Epithelial cell of proximal tubule (primary cell): Measurements from ENCODE around the gene UROC1. TPM values are rescaled to one million over a fixed set of nuclear protein-coding genes. Genes with fewer than 3 reads are reported as not detected.

Source experiments
- DNase-seq: peaks from one replicate; pipeline ENCODE4 v3.0.0-alpha.2; 2011; ENCODE audit warnings: low read depth
- H3K4me3 ChIP-seq: 2 replicates; pipeline ENCODE4 v1.5.1; 2011; ENCODE audit warnings: low read depth, mild to moderate bottlenecking, low read length
- CTCF ChIP-seq: conservative IDR thresholded peaks from 2 replicates; pipeline ENCODE4 v1.5.1; 2012; ENCODE audit warnings: low read depth, mild to moderate bottlenecking, low read length
- total RNA-seq: library from RNA; depleted of rRNA; stranded (reverse); fragments of >200 nt; gene quantifications from 2 replicates; pipeline ENCODE4 v1.2.3, GENCODE V29; 2015

The UROC1 gene
- total RNA-seq, 1 donor from 2014 or later: not detected

- H3K4me3 ChIP-seq: no peak overlapping the region
- TF ChIP-seq CTCF: no peak
- no peak for DNase-seq
Observed at GRCh38 chr3:126447456-126448106, 70.0 kb downstream of the UROC1 start.

DNA sequence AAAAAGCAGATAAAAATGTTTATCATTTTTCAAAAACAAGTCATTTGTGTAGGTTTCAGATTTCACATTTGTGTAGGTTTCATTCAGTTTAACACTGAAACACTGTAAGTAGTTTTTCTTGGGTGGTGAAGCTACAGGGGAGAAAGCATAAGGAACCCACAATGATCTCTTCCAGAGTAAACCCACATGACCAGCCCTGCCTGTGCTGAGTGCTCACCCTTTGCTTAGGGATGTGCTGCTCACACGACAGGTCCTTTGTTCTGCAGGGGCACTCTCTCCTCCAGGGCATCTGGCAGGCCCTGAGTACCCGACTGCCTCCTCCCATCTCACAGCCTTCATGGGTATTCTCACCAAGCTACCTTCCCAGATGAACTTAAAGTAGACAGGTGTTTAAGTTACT, 70.8 kb downstream of the UROC1 start:
- TF ChIP-seq CTCF: no peak
- no peak overlapping the region for H3K4me3 ChIP-seq
- no peak for DNase-seq

DNA sequence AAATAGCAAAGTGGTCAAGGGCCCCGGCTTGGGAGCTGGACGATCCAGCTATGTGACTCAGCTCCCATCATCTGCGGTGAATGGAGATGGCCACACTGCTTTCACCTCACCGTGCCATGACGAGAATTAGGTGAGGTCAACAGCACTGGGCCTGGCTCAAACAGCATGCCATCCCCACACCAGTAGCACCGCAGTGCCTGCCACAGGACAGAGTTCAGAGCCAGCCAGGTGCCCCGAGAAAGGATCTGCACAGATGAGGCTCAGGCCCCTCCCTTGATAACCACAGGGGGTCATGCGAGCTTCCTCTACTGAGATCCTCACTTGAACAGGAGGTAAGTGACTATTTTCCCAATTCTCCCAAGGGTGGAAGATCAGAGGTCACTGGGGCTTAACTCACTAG, 71.3 kb downstream of the UROC1 start:
- no peak for TF ChIP-seq CTCF
- DNase-seq: no peak
- no peak overlapping the region for H3K4me3 ChIP-seq

DNA sequence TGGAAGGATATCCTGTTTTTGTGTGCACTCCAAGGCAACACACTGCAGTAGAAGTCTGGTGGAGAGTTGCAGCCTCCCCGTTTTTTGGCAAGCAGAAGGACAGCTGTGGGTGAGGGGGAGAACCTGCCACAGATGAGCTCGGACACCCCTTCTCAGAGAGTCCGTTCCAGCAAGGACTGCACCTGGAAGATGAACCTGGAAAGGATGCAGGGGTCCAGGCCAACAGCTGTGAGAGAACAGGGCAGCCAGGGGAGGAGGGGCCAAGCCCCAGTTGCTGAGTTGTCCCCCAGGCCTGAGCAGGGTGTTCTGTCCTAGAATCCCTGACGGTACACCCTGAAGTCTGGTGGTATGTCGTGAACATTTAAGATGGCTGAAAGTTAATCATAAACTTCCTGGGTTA, 72.1 kb downstream of the UROC1 start:
- DNase-seq: no peak
- H3K4me3 ChIP-seq: no peak overlapping the region
- no peak for TF ChIP-seq CTCF

GRCh38 chr3:126442856-126443242, 74.7 kb downstream of the UROC1 start:
- no peak overlapping the region for H3K4me3 ChIP-seq
- DNase-seq: no peak
- no peak for TF ChIP-seq CTCF

GRCh38 chr3:126442094-126442855, 75.3 kb downstream of the UROC1 start:
- TF ChIP-seq CTCF: no peak
- no peak overlapping the region for H3K4me3 ChIP-seq
- no peak for DNase-seq
